Neural crest cell (in vitro differentiated cells): Measurements from ENCODE around the gene WDR45B. TPM values are rescaled to one million over a fixed set of nuclear protein-coding genes. Genes with fewer than 3 reads are reported as not detected.

Experiments
- DNase-seq: peaks from one replicate; pipeline ENCODE4 v3.0.0; 2021; ENCODE audit warnings: low read depth, mixed read lengths, low spot score
- H3K27ac Mint-ChIP-seq: one replicate; pipeline ENCODE4 v1.8.0; 2021; ENCODE audit warnings: mild to moderate bottlenecking, mixed read lengths; ENCODE audit not compliant: unreplicated experiment
- H3K27me3 Mint-ChIP-seq: 2 replicates; pipeline ENCODE4 v1.8.0; 2021; ENCODE audit warnings: low read depth, mild to moderate bottlenecking, mixed read lengths
- H3K36me3 Mint-ChIP-seq: 2 replicates; pipeline ENCODE4 v1.8.0; 2021; ENCODE audit warnings: low read depth, mild to moderate bottlenecking, mixed read lengths
- H3K4me1 Mint-ChIP-seq: 2 replicates; pipeline ENCODE4 v1.8.0; 2021; ENCODE audit warnings: mixed read lengths
- H3K4me3 Mint-ChIP-seq: one replicate; pipeline ENCODE4 v1.8.0; 2021; ENCODE audit warnings: mild to moderate bottlenecking, mixed read lengths
- H3K9me3 Mint-ChIP-seq: 2 replicates; pipeline ENCODE4 v1.8.0; 2021; ENCODE audit warnings: mixed read lengths
- total RNA-seq: library from RNA; stranded (reverse); gene quantifications from 2 replicates; pipeline ENCODE4 v1.2.1, GENCODE V29; 2021
- TF ChIP-seq, protein P1 (sequence below): fragments of 200-600 bp; sonication (generic); conservative IDR thresholded peaks from 2 replicates; pipeline ENCODE4 v1.5.0; 2021; ENCODE audit warnings: antibody characterized with exemption, mild to moderate bottlenecking

Gene WDR45B
- total RNA-seq, 1 donor from 2014 or later, result 57.1 TPM

DNA sequence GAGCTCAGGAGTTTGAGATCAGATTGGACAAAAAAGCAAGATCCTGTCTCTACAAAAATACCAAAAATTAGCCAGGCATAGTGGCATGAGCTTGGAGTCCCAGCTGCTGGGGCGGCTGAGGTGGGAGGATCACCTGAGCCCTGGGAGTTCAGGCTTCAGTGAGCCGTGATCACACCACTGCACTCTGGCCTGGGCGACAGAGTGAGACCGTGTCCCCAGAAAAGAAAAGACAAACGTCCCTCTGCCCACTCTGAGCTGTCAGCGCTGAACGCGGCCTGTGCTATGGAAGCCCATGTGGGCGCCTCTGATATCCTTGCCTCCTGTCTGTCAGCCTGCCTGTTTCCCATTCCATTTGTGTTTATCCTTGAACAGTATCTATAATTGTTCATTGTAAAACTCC is 78.0 kb downstream of the WDR45B start:
- Mint-ChIP-seq H3K36me3 (peaks cover 7% of the 10 kb centered on the region), H3K27ac (peak overlapping the region; percentile 43), H3K4me1 (no peaks in the 10 kb centered on the region), H3K9me3 (no peaks in the 10 kb centered on the region), H3K4me3 (no peak overlapping the region), H3K27me3 (no peaks in the 10 kb centered on the region)
- TF ChIP-seq, protein P1, sequence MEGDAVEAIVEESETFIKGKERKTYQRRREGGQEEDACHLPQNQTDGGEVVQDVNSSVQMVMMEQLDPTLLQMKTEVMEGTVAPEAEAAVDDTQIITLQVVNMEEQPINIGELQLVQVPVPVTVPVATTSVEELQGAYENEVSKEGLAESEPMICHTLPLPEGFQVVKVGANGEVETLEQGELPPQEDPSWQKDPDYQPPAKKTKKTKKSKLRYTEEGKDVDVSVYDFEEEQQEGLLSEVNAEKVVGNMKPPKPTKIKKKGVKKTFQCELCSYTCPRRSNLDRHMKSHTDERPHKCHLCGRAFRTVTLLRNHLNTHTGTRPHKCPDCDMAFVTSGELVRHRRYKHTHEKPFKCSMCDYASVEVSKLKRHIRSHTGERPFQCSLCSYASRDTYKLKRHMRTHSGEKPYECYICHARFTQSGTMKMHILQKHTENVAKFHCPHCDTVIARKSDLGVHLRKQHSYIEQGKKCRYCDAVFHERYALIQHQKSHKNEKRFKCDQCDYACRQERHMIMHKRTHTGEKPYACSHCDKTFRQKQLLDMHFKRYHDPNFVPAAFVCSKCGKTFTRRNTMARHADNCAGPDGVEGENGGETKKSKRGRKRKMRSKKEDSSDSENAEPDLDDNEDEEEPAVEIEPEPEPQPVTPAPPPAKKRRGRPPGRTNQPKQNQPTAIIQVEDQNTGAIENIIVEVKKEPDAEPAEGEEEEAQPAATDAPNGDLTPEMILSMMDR, result no peak
- no peak for DNase-seq

GRCh38 chr17:82569621-82570020 is 78.6 kb downstream of the WDR45B start:
- TF ChIP-seq, protein P1, result no peak
- no peaks in the 10 kb centered on the region for H3K27me3 Mint-ChIP-seq
- no peak for DNase-seq
- no peak overlapping the region for H3K27ac Mint-ChIP-seq
- no peaks in the 10 kb centered on the region for H3K9me3 Mint-ChIP-seq
- no peak overlapping the region for H3K4me3 Mint-ChIP-seq
- H3K36me3 Mint-ChIP-seq, result peaks cover 3% of the 10 kb centered on the region
- H3K4me1 Mint-ChIP-seq, result no peaks in the 10 kb centered on the region

DNA sequence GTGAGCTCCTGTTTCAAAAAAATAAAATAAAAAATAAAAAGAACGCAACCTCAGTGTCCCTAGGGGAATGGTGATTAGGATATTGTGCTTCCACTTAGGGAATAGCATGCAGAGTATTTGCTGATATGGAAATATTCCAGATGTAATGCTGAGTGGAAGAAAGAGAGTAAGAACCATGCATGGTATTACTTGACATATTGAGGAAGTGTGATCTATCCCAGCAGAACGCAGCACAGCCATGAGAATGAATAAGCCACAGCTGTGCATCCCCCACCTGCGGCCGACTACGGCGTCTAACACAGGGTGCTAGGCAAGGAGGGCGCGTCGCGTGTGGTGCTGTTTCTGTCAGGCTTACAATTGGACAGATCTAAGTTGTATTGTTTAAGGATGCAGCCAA is 79.2 kb downstream of the WDR45B start:
- Mint-ChIP-seq H3K27ac (no peak overlapping the region), H3K4me3 (no peak overlapping the region), H3K27me3 (no peaks in the 10 kb centered on the region), H3K4me1 (no peaks in the 10 kb centered on the region), H3K9me3 (no peaks in the 10 kb centered on the region), H3K36me3 (peaks cover 3% of the 10 kb centered on the region)
- TF ChIP-seq, protein P1, result no peak
- DNase-seq, result no peak

DNA sequence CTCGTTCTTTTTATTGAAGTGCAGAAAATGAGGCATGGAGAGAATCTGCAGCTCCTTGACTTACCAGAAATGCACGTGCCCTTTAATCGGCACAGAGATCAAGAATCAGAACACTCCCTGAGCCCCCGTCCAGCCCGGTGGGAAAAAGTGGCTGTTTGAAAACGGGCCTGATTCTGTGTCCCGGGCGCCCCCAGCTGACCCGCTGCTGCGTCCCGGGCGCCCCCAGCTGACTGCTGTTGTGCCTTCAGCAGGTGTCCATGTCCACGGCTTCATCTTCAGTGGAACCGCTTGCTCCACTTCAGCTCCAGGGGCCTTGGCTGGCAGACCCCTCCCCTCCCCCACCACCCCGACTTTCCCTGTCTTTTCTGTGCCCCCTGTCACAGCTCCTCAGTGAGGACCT is 81.0 kb downstream of the WDR45B start:
- H3K4me1 Mint-ChIP-seq, result no peaks in the 10 kb centered on the region
- H3K27me3 Mint-ChIP-seq, result no peaks in the 10 kb centered on the region
- TF ChIP-seq, protein P1, result no peak
- peaks cover 3% of the 10 kb centered on the region for H3K36me3 Mint-ChIP-seq
- no peak for DNase-seq
- no peak overlapping the region for H3K4me3 Mint-ChIP-seq
- H3K9me3 Mint-ChIP-seq, result no peaks in the 10 kb centered on the region
- H3K27ac Mint-ChIP-seq, result no peak overlapping the region

DNA sequence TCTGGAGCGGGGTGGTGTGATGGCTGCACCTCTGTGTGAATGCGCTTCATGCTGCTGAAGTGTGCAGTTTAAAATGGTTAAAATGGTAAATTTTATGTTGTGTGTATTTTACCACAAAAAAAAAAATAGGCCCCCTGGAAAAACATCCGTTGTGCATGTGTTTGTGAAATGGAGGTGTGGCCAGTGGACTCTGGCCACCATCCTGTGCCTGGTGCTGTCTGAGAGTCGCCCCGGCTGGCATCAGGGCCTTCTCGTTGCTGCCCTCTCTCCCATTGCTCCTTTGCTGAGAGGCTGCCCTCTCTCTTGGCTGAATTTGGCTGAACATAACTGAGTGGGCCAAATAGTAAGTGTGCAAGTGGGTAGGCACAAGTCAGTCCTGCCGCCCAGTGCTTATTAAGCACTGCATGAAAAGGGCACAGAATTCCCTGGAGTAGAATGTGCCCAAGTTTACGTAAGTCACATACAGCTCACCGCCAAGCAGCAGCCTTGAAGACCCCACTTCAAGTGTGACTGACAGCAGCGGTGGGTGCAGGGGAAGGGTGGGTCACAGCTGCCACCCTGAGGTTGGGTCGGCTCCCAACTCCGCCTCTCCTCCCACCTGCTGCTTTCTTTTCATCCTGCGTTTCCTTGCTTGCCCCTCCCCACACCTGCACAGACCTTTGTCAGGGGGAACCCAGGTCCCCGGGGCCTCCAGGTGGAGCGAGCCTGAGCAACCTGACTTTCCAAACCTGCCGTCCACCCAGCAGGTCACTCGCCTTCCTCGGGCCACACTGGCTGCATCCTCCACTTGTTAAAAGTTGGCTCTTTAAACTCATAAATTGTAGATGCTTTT is 81.9 kb downstream of the WDR45B start:
- DNase-seq, result no peak
- Mint-ChIP-seq H3K27ac (no peak overlapping the region), H3K9me3 (no peaks in the 10 kb centered on the region), H3K36me3 (peaks cover 3% of the 10 kb centered on the region), H3K4me1 (peaks cover 8% of the 10 kb centered on the region), H3K4me3 (no peak overlapping the region), H3K27me3 (no peaks in the 10 kb centered on the region)
- TF ChIP-seq, protein P1, result no peak
